Measurements from ENCODE around the gene IRX5.

IRX5 gene

GRCh38 chr16:54923988-54924387, 6.7 kb upstream of the IRX5 start:
- Histone ChIP-seq H3K9ac (ENCODE audit: insufficient read length, low read depth) (no peak overlapping the region), H3K9me3 (ENCODE audit: insufficient read depth, low read length) (no peaks in the 10 kb centered on the region), H3K27me3 (ENCODE audit: insufficient read depth, insufficient read length) (peaks cover 28% of the 10 kb centered on the region), H3K4me1 (ENCODE audit: insufficient read depth, insufficient read length) (no peaks in the 10 kb centered on the region), H3K36me3 (ENCODE audit: insufficient read depth, insufficient read length, low read length) (peaks cover 5% of the 10 kb centered on the region), H3K4me3 (ENCODE audit: insufficient read length, low read depth) (no peak overlapping the region)
- TF ChIP-seq YY1 (IDR thresholded peaks at IDR 0.05; ENCODE audit: insufficient read depth, insufficient read length) (no peak), ZNF274 (IDR thresholded peaks at IDR 0.05; ENCODE audit: low read depth, low read length) (no peak), SUZ12 (IDR thresholded peaks at IDR 0.05; ENCODE audit: extremely low read depth, insufficient read depth, insufficient read length) (no peak)
- DNase-seq (ENCODE audit: low read depth, low spot score), result no peak

DNA sequence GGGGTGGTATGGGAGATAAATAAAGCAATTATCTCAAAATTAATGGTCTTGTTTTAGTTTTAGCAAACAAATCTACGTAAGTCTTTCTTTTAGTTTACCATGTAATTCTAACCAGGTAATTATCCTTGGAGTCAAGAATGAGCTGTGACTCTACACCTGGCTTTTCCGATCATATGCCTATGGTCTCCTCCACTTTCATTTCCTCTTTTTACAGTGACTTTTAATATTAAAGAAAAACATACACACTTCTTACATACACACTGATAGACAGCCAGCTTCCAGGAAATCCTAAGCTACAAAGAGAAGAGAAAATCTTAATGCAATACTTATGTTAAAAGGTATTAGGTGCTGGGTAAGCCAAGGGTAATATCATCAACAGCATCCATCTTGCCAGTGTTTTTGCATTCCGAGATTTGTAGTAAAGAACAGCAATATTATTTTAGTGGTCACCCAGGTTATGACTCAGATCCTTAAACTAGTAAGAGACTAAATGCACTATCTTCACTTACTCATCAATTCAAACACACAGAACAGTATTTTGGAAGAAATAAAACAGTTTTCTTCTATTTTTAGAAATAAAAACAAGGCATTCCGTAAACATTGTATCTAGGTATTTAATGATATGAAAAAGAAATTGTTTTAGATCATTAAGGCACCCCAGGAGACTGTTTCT, 4.4 kb upstream of the IRX5 start:
- TF ChIP-seq YY1 (IDR thresholded peaks at IDR 0.05; ENCODE audit: insufficient read depth, insufficient read length), result no peak
- no peak for TF ChIP-seq SUZ12 (IDR thresholded peaks at IDR 0.05; ENCODE audit: extremely low read depth, insufficient read depth, insufficient read length)
- TF ChIP-seq ZNF274 (IDR thresholded peaks at IDR 0.05; ENCODE audit: low read depth, low read length), result no peak
- no peaks in the 10 kb centered on the region for H3K9me3 ChIP-seq (ENCODE audit: insufficient read depth, low read length)
- peaks cover 38% of the 10 kb centered on the region for H3K27me3 ChIP-seq (ENCODE audit: insufficient read depth, insufficient read length)
- H3K9ac ChIP-seq (ENCODE audit: insufficient read length, low read depth), result no peak overlapping the region
- H3K4me3 ChIP-seq (ENCODE audit: insufficient read length, low read depth), result no peak overlapping the region
- H3K36me3 ChIP-seq (ENCODE audit: insufficient read depth, insufficient read length, low read length), result peaks cover 5% of the 10 kb centered on the region
- DNase-seq (ENCODE audit: low read depth, low spot score), result no peak
- H3K4me1 ChIP-seq (ENCODE audit: insufficient read depth, insufficient read length), result peaks cover 4% of the 10 kb centered on the region

DNA sequence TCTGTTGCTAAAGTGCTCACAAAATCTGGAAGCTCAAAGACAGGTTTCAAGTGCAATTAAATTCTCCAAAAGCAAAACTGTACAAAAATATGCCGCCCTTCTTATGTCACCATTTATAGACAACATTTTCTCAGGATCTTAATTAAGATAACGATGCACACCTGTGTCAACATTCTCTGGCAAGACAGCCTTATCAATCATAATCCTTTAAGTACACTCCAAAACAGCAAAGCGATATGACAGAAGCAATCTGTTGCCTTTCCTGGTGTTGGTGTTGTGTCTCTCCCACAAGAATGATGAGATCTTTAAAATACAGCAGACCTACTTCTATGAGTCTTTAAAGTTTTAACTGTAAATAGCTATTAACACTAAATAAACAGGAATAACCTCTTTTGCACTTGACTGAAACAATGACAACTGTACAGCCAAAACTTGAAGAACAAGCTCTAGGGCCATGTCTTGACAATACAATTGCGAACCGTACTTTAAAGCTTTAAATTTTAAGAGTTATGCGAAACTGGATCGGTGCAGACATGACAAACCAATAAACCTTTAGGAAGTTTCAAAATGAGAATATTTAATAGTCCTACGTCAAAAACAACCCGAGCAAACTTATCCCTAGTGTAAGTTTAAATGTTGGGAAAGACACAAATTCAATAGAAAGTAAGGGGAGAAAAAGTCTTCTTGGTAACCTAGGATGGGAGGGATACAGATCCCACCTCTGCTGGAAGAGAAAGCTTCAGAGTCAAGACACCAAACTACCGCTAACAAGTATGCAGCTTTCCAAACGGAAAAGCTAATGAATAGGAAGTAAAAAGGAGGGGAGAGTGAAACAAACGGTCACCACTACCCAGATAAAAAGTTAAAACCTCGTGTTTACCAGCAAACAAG, 3.3 kb upstream of the IRX5 start:
- Histone ChIP-seq H3K4me3 (ENCODE audit: insufficient read length, low read depth) (peak overlapping the region; percentile 33), H3K9me3 (ENCODE audit: insufficient read depth, low read length) (no peaks in the 10 kb centered on the region)

DNA sequence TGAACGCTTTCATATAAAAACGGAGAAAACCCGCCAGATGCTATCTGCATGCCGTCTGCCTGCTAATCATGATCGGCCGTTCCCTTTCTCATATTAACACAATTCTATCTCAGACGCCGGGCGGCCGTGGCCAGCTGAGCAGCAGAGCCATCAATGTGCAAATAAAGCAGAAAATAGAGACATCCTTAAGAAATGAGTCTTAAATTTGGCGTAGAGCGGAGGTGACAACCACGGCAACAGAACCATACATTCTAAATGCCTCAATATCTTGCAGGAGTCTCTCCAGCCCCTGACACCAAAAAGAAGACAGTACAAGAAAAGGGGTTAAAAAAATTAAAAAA, 2.7 kb upstream of the IRX5 start:
- Histone ChIP-seq H3K4me1 (ENCODE audit: insufficient read depth, insufficient read length) (peaks cover 9% of the 10 kb centered on the region), H3K4me3 (ENCODE audit: insufficient read length, low read depth) (peak overlapping the region; percentile 33), H3K36me3 (ENCODE audit: insufficient read depth, insufficient read length, low read length) (peaks cover 2% of the 10 kb centered on the region), H3K9ac (ENCODE audit: insufficient read length, low read depth) (peak overlapping the region; percentile 46), H3K27me3 (ENCODE audit: insufficient read depth, insufficient read length) (peaks cover 55% of the 10 kb centered on the region), H3K9me3 (ENCODE audit: insufficient read depth, low read length) (no peaks in the 10 kb centered on the region)
- no peak for DNase-seq (ENCODE audit: low read depth, low spot score)
- TF ChIP-seq SUZ12 (IDR thresholded peaks at IDR 0.05; ENCODE audit: extremely low read depth, insufficient read depth, insufficient read length) (no peak), YY1 (IDR thresholded peaks at IDR 0.05; ENCODE audit: insufficient read depth, insufficient read length) (no peak), ZNF274 (IDR thresholded peaks at IDR 0.05; ENCODE audit: low read depth, low read length) (no peak)

More for the DNA sequence above, 3.3 kb upstream of the IRX5 start:
- Histone ChIP-seq H3K9ac (ENCODE audit: insufficient read length, low read depth) (peak overlapping the region; percentile 46), H3K4me1 (ENCODE audit: insufficient read depth, insufficient read length) (peaks cover 9% of the 10 kb centered on the region), H3K36me3 (ENCODE audit: insufficient read depth, insufficient read length, low read length) (peaks cover 5% of the 10 kb centered on the region), H3K27me3 (ENCODE audit: insufficient read depth, insufficient read length) (peaks cover 49% of the 10 kb centered on the region)
- DNase-seq (ENCODE audit: low read depth, low spot score), result no peak
- TF ChIP-seq SUZ12 (IDR thresholded peaks at IDR 0.05; ENCODE audit: extremely low read depth, insufficient read depth, insufficient read length) (no peak), ZNF274 (IDR thresholded peaks at IDR 0.05; ENCODE audit: low read depth, low read length) (no peak), YY1 (IDR thresholded peaks at IDR 0.05; ENCODE audit: insufficient read depth, insufficient read length) (no peak)

- Histone ChIP-seq H3K9me3 (ENCODE audit: insufficient read depth, low read length) (no peaks in the 10 kb centered on the region), H3K27me3 (ENCODE audit: insufficient read depth, insufficient read length) (peaks cover 61% of the 10 kb centered on the region), H3K4me1 (ENCODE audit: insufficient read depth, insufficient read length) (peaks cover 13% of the 10 kb centered on the region), H3K4me3 (ENCODE audit: insufficient read length, low read depth) (peak overlapping the region; percentile 67), H3K9ac (ENCODE audit: insufficient read length, low read depth) (peak overlapping the region; percentile 89), H3K36me3 (ENCODE audit: insufficient read depth, insufficient read length, low read length) (no peaks in the 10 kb centered on the region)
- TF ChIP-seq SUZ12 (IDR thresholded peaks at IDR 0.05; ENCODE audit: extremely low read depth, insufficient read depth, insufficient read length) (no peak), YY1 (IDR thresholded peaks at IDR 0.05; ENCODE audit: insufficient read depth, insufficient read length) (no peak), ZNF274 (IDR thresholded peaks at IDR 0.05; ENCODE audit: low read depth, low read length) (no peak)
- no peak for DNase-seq (ENCODE audit: low read depth, low spot score)
Observed at GRCh38 chr16:54928411-54929089, 2.1 kb upstream of the IRX5 start.

DNA sequence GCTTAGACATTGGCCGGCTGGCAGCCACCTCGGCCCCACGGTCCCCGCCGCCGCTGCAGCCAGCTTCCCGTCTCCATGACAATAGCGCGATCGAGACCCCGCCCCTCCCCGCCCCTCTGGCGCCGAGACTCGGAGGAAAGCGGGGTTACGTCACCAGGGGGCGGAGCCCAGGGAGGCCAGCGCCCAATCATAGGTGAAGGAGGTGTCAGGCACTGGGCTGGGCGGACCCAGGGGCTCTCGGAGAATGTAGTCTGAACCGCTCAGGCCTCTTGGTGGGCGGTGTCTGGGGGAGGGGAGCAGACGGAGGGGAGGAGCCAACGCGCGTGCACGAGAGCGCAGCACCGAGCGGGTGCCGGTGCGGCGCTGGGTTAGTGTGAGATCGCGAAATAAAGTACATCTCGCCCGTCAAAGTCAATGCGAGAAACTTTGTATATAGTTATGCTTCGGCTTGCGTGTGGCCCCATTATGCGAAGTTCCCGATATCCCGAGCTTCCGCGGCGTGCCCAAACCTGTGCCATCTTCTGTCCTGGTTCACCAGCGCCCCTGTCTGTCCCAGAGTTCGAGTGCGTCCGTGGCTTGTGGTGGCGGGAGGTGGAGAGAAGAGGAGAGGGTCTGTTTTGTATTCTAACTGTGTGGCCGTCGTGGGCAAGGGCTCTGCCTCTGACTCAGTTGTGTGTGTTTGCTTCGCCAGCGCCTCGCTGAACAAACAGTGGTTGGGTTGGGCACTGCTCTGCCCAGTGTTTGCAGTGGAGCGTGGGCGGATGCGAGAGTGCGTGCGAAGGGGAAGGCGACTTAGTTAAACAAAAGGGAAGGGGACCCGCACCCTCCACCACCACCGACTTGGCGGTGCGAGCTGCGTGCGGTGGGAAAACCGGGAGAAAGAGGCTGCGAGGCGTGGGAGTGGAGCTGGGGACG, 1.3 kb upstream of the IRX5 start:
- TF ChIP-seq SUZ12 (IDR thresholded peaks at IDR 0.05; ENCODE audit: extremely low read depth, insufficient read depth, insufficient read length), result no peak
- TF ChIP-seq ZNF274 (IDR thresholded peaks at IDR 0.05; ENCODE audit: low read depth, low read length), result no peak
- TF ChIP-seq YY1 (IDR thresholded peaks at IDR 0.05; ENCODE audit: insufficient read depth, insufficient read length), result no peak
- Histone ChIP-seq H3K4me1 (ENCODE audit: insufficient read depth, insufficient read length) (peaks cover 13% of the 10 kb centered on the region), H3K9ac (ENCODE audit: insufficient read length, low read depth) (peak overlapping the region; percentile 89), H3K9me3 (ENCODE audit: insufficient read depth, low read length) (no peaks in the 10 kb centered on the region), H3K4me3 (ENCODE audit: insufficient read length, low read depth) (peak overlapping the region; percentile 80), H3K27me3 (ENCODE audit: insufficient read depth, insufficient read length) (peaks cover 69% of the 10 kb centered on the region), H3K36me3 (ENCODE audit: insufficient read depth, insufficient read length, low read length) (no peaks in the 10 kb centered on the region)
- DNase-seq (ENCODE audit: low read depth, low spot score), result peak; percentile 98
